Femur (tissue), 1 donor: ENCODE data around the gene RAP1GAP2.
A peak's percentile ranks its signal among the peaks of the same experiment; 100 is the strongest.
"Not testable (repeated sequence)": the region's sequence is repeated elsewhere in the genome, so short reads cannot be mapped to it uniquely, and the experiment has no call there.

Experiments
- DNase-seq: peaks from one replicate; pipeline ENCODE4 v3.0.0-alpha.2; 2017

The RAP1GAP2 gene

DNA sequence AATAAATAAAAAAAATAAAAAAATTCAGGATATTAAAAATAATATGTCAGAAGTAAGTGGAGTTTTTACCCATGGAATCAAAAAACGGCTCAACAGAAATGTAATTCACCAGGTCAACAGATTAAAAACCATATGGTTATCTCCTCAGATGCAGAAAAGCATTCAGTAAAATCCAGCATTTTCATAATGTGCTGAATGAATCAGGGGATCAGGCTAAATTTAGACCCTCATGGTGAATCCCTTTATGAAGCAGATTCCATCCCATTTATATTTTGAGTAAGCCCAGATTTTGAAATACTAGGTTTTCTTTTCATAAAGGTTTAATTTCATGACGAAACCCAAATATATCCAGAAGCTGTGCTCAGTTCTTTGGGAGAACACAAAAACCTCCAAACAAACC, 182.8 kb downstream of the RAP1GAP2 start:
- no peak for DNase-seq

- no peak for DNase-seq
Measured at GRCh38 chr17:2980211-2980903, 184.1 kb downstream of the RAP1GAP2 start.

DNA sequence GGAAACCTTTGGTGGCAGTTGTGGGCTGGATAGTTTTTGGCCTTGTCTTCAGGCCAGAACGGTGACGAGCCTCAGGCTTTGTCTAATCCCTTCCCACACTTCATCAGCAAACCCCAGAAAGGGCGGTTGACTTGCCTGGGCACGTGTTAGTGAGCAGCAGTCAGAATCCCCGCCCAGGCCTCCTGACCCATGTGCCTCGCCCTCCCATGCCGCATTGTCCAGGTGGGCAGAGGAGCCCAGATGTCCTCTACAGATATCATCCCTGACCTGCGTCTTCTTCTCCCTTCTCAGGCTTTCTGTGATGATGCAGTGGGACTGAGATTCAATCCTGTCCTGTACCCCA, 184.6 kb downstream of the RAP1GAP2 start:
- no peak for DNase-seq

DNA sequence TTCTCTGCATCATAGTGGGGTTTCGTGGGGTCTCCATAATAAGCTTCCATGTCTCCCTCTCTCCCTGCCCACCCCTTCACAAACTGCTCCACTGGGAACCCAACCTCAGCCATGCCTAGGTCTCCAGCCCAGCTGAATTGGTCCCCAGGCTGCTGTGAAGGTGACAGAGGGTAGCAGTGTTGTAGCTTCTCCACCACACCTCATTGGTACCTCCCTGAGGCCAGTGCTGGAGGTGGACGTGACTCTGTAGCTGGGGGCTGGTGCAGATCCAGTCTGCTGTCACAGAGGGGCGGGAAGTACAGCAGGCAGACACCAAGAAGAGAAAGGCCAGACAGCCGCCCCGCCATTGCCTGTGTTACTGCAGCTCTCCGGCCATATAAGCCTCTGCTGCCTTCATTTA, 185.1 kb downstream of the RAP1GAP2 start:
- no peak for DNase-seq

- DNase-seq = peak; percentile 86
Measured at GRCh38 chr17:2982854-2983253, 186.6 kb downstream of the RAP1GAP2 start.

- no peak for DNase-seq
Measured at GRCh38 chr17:2983255-2983654, 187.0 kb downstream of the RAP1GAP2 start.

DNA sequence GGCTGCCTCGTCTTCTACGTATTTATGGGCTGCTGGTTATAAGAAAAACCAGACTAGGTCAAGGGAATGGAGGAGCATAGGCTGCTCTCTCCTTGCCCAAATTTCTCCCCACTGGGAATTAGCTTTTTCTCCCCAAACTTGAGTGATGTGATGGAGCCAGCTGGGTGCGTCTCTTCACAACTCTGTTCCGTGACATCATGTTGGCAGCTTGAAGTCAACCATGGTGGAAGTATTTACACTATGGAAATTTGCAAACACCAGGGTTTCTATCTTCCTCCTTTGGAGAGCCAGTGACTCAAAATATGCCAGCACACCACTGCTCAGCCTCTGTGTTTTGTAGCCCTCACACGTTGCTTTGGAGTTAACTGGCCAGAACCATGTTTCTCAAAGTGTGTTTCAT, 189.1 kb downstream of the RAP1GAP2 start:
- DNase-seq = no peak

GRCh38 chr17:2986925-2987324, 190.7 kb downstream of the RAP1GAP2 start:
- DNase-seq = no peak

GRCh38 chr17:2989396-2989795, 193.2 kb downstream of the RAP1GAP2 start:
- DNase-seq = not testable (repeated sequence)

GRCh38 chr17:2989855-2990254, 193.6 kb downstream of the RAP1GAP2 start:
- DNase-seq = no peak

- DNase-seq = no peak
Measured at GRCh38 chr17:2990396-2990795, 194.2 kb downstream of the RAP1GAP2 start.

GRCh38 chr17:2991396-2992180, 195.3 kb downstream of the RAP1GAP2 start:
- not testable (repeated sequence) for DNase-seq

- no peak for DNase-seq
Measured at GRCh38 chr17:2994441-2994840, 198.2 kb downstream of the RAP1GAP2 start.

- no peak for DNase-seq
Measured at GRCh38 chr17:2995377-2995776, 199.1 kb downstream of the RAP1GAP2 start.

DNA sequence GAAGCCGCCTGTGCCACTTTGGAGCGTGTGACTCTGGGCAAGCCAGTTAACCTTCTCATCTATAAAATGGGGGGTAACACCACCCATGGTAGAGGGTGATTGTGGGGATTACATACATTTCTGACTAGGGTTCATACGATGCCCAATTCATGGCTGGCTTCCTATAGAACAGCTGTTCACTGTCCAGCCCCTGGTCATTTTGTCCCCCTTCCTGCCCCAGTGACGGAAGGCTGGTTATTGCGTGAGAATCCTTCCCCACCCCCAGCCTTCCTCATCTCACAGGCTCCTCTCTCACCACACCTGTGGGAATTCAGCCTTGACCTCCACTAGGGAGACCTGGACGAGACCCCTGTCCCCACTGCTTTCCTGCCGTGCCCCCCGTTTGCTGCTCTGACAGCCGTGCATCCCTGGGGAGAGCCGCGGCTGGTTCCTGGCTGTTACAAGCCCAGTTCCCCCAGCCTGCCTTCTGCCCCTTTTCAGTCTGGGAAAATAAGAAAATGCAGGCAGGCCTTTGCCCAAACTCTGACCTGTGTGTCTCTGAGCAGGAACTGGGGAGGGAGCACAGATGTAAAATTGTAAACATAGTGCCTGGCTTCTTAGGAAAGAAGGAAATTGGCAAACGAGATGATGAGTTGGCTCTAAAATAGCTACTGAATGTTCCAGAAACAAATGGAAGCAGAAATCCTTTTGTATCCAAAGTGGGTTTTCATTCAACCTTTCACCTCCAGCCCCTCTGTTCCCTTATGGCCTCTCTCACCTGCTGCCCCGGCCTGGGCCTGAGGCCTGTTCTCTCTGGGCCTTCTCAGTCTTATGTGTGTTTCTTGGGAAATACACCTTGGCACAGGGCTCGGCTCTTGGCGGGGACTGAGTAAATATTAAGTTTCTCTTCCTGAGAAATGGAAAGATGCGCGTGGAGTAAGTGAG, 199.9 kb downstream of the RAP1GAP2 start:
- DNase-seq = no peak

- no peak for DNase-seq
Measured at GRCh38 chr17:2996810-2997670, 200.8 kb downstream of the RAP1GAP2 start.

DNA sequence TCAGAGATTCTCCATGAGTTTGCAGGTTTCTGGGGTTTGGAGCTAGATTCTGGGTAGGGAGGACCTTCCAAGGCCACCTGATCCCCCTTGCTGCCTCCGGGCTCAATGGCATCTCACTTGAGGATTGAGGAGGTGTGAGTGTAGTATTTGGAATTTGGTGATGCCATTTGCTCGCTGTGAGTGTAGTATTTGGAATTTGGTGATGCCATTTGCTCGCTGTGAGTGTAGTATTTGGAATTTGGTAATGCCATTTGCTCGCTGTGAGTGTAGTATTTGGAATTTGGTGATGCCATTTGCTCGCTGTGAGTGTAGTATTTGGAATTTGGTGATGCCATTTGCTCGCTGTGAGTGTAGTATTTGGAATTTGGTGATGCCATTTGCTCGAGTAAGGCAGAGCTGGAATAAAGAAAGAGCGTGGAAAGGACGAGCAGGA, 202.2 kb downstream of the RAP1GAP2 start:
- DNase-seq = not testable (repeated sequence)

DNA sequence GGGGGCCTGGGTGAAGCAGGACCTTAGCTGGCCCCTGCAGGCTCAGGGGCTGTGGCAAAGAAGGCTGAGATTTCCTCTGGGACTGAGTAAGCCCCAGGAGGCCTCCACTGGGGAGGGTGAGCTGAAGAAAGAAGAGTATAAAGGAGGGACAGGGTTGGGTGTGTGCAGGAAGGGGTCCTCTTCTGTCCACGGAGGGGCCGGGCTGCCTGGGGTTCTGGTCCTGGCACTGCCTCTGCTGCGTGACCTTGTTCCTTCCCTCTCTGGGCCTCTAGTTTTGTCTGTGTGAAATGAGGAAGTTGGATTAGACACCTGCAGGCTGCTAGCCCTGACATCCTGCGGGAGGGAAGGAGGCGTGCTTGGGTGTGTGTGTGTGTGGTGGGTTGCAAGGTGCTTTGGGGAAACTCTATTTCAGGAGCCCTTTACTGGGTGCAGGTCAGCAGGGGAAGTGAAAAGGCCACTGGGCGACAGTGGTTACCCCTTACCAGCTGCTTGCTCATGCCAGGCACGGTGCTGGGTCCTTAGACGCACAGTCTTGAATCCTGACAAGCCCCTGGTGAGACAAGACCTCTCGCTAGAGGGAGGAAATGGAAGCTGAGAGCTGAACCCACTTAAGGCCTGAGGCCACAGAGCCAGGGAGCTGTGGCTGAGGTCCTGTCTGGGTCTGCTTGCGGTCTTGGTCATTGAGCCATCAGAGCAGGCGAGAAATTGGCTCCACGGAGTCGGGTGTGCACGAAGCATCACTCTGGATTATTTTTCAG, 206.5 kb downstream of the RAP1GAP2 start:
- peak; percentile 58 for DNase-seq

DNA sequence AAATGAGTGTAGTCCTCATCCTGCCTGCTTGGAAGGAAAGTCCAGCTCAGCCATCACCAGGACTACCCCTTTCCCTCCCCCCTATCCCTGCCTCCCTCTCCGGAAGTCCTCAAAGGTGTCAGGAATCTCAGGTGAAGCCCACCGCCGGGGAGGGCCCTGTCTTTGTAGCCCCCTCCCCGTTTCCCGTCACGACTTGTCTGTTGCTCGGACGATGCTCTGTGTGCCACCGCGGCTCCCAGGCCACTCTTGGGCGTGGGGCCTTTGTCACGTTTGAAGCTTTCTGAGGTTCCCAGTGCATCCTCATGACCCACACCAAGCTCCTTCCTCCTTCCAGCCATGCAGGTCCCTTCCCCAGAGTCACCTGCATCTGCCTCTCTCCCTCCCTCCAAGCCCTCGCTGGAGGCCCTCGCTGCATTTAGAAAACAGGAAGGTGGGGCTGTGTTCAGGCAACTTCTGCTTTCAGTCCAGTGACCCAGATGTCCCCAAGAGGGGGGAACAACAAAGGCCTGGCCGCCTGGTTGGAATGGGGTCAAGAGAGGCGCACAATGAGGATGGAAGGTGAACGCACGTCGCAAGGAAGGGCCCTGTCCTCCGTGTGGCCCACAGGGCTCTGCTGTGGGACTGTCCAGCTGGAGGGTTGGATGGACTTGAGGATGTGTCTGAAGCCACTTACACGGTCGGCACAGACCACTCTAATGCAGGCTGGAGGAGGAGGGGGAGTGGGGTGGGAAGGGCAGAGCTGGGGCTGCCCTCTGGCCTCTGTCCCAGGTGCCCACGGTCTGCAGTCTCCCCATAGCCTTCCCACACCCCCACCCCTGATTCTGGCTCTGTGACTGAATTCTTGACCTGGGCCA, 207.3 kb downstream of the RAP1GAP2 start:
- peak; percentile 61 for DNase-seq

DNA sequence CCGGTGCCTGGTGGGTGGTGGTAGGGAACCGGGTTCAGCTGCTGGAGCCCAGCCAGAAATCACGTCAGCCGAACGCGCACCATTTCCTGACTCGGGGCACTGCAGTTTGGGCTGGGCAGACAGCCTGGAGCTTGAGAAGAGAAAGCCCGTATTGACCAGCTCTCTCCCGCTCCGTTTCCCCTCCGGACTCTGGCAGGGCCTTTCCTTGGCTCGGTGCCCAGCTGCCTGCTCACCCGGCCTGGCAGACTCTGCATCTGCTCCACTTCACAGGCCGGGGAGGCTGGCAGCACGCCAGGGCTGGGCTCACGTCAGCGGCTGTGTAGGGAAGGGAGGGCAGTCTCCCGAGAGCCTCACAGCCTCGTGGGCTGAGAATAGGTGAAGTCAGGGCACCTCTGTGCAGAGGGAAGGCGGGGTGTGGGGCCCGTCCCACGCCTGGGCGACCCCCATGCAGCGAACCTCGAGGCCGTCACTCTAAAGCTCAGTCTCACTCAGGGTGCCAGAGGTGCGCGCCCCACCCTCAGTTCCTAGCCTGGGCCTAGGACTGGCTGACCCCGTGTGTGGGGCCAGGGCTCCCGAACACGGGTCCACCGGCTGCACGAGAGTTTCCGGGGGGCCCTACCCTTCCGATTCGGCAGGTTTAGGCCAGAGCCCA, 208.0 kb downstream of the RAP1GAP2 start:
- DNase-seq = peak; percentile 97
